DND-41 (cell line): Measurements from ENCODE around the gene SOX5.

ENCODE experiments used
- EZH2 ChIP-seq: IDR thresholded peaks from 3 replicates; pipeline ENCODE4 v1.6.1; 2012; ENCODE audit warnings: borderline replicate concordance, low read depth, mild to moderate bottlenecking, moderate library complexity, low read length, inconsistent platforms; ENCODE audit not compliant: severe bottlenecking
- TF ChIP-seq, protein P1 (sequence below): IDR thresholded peaks from 2 replicates; pipeline ENCODE4 v1.5.1; 2012; ENCODE audit warnings: borderline replicate concordance, low read length, moderate library complexity, mild to moderate bottlenecking; ENCODE audit not compliant: poor library complexity, severe bottlenecking; ENCODE audit errors: extremely low read depth

DNA sequence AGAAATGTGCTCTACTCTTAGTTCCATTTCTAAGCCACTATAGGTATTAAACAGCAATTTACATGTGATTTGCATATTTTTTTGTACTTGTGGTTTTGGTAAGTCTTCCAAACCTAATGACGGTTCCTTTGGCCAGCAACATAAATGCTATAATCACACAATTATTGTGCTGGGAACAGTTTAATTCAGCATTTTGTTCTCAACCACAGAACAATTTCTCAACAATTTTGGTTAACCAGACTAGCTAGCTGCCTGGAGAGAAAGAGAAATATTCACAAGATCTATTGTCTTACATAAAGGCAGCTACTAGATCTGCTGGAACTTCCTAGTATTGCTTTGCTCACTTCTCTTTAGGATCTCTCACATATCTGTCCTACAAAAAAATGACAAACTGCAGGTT is 265.3 kb downstream of the SOX5 start:
- TF ChIP-seq, protein P1, sequence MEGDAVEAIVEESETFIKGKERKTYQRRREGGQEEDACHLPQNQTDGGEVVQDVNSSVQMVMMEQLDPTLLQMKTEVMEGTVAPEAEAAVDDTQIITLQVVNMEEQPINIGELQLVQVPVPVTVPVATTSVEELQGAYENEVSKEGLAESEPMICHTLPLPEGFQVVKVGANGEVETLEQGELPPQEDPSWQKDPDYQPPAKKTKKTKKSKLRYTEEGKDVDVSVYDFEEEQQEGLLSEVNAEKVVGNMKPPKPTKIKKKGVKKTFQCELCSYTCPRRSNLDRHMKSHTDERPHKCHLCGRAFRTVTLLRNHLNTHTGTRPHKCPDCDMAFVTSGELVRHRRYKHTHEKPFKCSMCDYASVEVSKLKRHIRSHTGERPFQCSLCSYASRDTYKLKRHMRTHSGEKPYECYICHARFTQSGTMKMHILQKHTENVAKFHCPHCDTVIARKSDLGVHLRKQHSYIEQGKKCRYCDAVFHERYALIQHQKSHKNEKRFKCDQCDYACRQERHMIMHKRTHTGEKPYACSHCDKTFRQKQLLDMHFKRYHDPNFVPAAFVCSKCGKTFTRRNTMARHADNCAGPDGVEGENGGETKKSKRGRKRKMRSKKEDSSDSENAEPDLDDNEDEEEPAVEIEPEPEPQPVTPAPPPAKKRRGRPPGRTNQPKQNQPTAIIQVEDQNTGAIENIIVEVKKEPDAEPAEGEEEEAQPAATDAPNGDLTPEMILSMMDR: no peak
- no peak for TF ChIP-seq EZH2
